NCI-H2081 (cell line): ENCODE data around the gene PRODH.
"Not testable (repeated sequence)": the region's sequence is repeated elsewhere in the genome, so short reads cannot be mapped to it uniquely, and the experiment has no call there.

Source experiments
- DNase-seq, 2 experiments: peaks; one replicate each; lab custom pipeline; 2025; lab: John Stamatoyannopoulos, UW

Gene PRODH

GRCh38 chr22:18935889-18936529, at the start of gene PRODH:
Gene PRODH (minus strand): TSS chr22:18936293. CDS start chr22:18936287, 6 bp downstream.
- DNase-seq = no peak

GRCh38 chr22:18985780-18986179, 49.7 kb upstream of the PRODH start:
- no peak for DNase-seq

GRCh38 chr22:18984564-18984963, 48.5 kb upstream of the PRODH start:
- DNase-seq = no peak

- DNase-seq = no peak
Observed at GRCh38 chr22:18983120-18983651, 47.1 kb upstream of the PRODH start.

- no peak for DNase-seq
Observed at GRCh38 chr22:18980829-18981228, 44.7 kb upstream of the PRODH start.

GRCh38 chr22:18979957-18980356, 43.9 kb upstream of the PRODH start:
- DNase-seq = no peak

GRCh38 chr22:18978506-18978905, 42.4 kb upstream of the PRODH start:
- no peak for DNase-seq

- DNase-seq = no peak
Observed at GRCh38 chr22:18977824-18978425, 41.8 kb upstream of the PRODH start.

GRCh38 chr22:18976197-18976751, 40.2 kb upstream of the PRODH start:
- no peak for DNase-seq

- no peak for DNase-seq
Observed at GRCh38 chr22:18975434-18976196, 39.5 kb upstream of the PRODH start.

- DNase-seq = no peak
Observed at GRCh38 chr22:18974477-18975180, 38.5 kb upstream of the PRODH start.

GRCh38 chr22:18973264-18974031, 37.4 kb upstream of the PRODH start:
- DNase-seq = no peak

GRCh38 chr22:18972591-18972990, 36.5 kb upstream of the PRODH start:
- DNase-seq = not testable (repeated sequence)

GRCh38 chr22:18972029-18972428, 35.9 kb upstream of the PRODH start:
- DNase-seq = not testable (repeated sequence)

GRCh38 chr22:18971321-18971751, 35.2 kb upstream of the PRODH start:
- no peak for DNase-seq

- no peak for DNase-seq
Observed at GRCh38 chr22:18970948-18971315, 34.8 kb upstream of the PRODH start.

GRCh38 chr22:18970176-18970947, 34.3 kb upstream of the PRODH start:
- peak; percentile 24 to 48 for DNase-seq

GRCh38 chr22:18969158-18969942, 33.3 kb upstream of the PRODH start:
- DNase-seq = not testable (repeated sequence)

- no peak for DNase-seq
Observed at GRCh38 chr22:18968011-18968749, 32.1 kb upstream of the PRODH start.
